Lung (tissue), 12 donors: Measurements from ENCODE around the gene RASGRP1. TPM values are rescaled to one million over a fixed set of nuclear protein-coding genes. Genes with fewer than 3 reads are reported as not detected.

ENCODE experiments used
- ATAC-seq: fragments of 200-7000 bp; cut with Tn5 transposase; one replicate; pipeline ENCODE4 v1.9.1; 2020; ENCODE audit warnings: moderate number of reproducible peaks; ENCODE audit not compliant: insufficient read depth, low FRiP score
- DNase-seq, 3 donors: peaks; one replicate each; pipeline ENCODE4 v3.0.0-alpha.2; 2013 to 2017
- H3K27ac ChIP-seq, 2 donors: one replicate each; pipeline ENCODE4 v1.5.1; 2013; ENCODE audit warnings: mild to moderate bottlenecking in 2 of 2, moderate library complexity in 2 of 2, control low read depth in 1 of 2, inconsistent platforms in 1 of 2, low read depth in 1 of 2, low read length in 1 of 2
- H3K27me3 ChIP-seq, 3 donors: one replicate each; pipeline ENCODE4 v1.5.1; 2013; ENCODE audit warnings: low read length in 2 of 3; ENCODE audit not compliant: control insufficient read depth in 3 of 3, insufficient read depth in 3 of 3
- H3K36me3 ChIP-seq, 4 donors: one replicate each; pipeline ENCODE4 v1.5.1; 2013; ENCODE audit warnings: low read length in 4 of 4, mild to moderate bottlenecking in 1 of 4, moderate library complexity in 1 of 4; ENCODE audit not compliant: control insufficient read depth in 4 of 4, insufficient read depth in 4 of 4
- H3K4me1 ChIP-seq, 5 donors: one replicate each; pipeline ENCODE4 v1.5.1; 2013; ENCODE audit warnings: low read length in 5 of 5, mild to moderate bottlenecking in 2 of 5, moderate library complexity in 1 of 5; ENCODE audit not compliant: control insufficient read depth in 5 of 5, insufficient read depth in 5 of 5
- H3K4me3 ChIP-seq: one replicate; pipeline ENCODE4 v1.5.1; 2013; ENCODE audit warnings: mild to moderate bottlenecking, control low read depth, moderate library complexity
- H3K9ac ChIP-seq, 2 donors: one replicate each; pipeline ENCODE4 v1.5.1; 2013; ENCODE audit warnings: low read length in 2 of 2, control low read depth in 1 of 2; ENCODE audit not compliant: insufficient read depth in 1 of 2
- H3K9me3 ChIP-seq, 4 donors: one replicate each; pipeline ENCODE4 v1.5.1; 2013; ENCODE audit warnings: low read length in 3 of 4, mild to moderate bottlenecking in 1 of 4, moderate library complexity in 1 of 4; ENCODE audit not compliant: control insufficient read depth in 4 of 4, insufficient read depth in 3 of 4
- WGBS, 2 donors: extraction: QIAGEN DNeasy Blood & Tissue Kit; methylation state at CpG; one replicate each; pipeline ENCODE4 v1.1.7; 2013; 5-methylcytosine and 5-hydroxymethylcytosine counted together
- polyA plus RNA-seq, 2 donors: library from polyadenylated mRNA; stranded (reverse); fragments of 200-250 nt; gene quantifications; one replicate each; pipeline ENCODE4 v1.2.1, GENCODE V29; 2013
- total RNA-seq, 2 donors: library from RNA; depleted of rRNA in 1 of 2; stranded (reverse); fragments of >200 nt in 1 of 2; gene quantifications; one replicate each; pipeline ENCODE4 v1.2.1, GENCODE V29; 2014 to 2021
- TF ChIP-seq, protein P1 (sequence below): IDR thresholded peaks from 2 replicates; pipeline ENCODE4 v1.5.1; 2012; ENCODE audit warnings: mild to moderate bottlenecking; ENCODE audit errors: control extremely low read depth, extremely low read depth
- donor health status: control.
- donor health status: control.
- donor health status: Bipolar disorder and iron deficiency.
- donor health status: healthy.
- donor health status: DM: yes; HTN: yes; CAD: no.

RASGRP1 gene
- total and polyA plus RNA-seq, 4 donors: 0.81 to 7.5 (median 2.5) TPM

DNA sequence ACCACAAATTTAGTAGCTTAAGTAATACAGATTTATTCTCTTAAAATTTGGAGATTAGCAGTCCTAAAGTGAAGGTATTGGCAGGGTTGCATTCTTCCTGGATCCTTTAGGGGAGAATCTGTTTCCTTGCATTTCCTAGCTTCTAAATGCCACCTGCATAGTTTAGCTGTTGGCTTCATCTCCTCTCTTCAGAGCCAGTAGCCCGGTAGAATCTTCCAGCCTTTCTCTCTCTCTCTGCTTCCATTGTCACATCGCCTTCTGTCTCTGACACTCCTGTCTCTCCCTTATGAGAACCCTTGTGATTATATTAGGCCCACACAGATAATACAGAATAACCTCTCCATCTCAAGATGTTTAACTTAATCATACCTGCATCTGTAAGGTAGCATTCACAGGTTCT lies 89.3 kb downstream of the RASGRP1 start:
- H3K27me3 ChIP-seq: no peaks in the 10 kb centered on the region
- TF ChIP-seq, protein P1, sequence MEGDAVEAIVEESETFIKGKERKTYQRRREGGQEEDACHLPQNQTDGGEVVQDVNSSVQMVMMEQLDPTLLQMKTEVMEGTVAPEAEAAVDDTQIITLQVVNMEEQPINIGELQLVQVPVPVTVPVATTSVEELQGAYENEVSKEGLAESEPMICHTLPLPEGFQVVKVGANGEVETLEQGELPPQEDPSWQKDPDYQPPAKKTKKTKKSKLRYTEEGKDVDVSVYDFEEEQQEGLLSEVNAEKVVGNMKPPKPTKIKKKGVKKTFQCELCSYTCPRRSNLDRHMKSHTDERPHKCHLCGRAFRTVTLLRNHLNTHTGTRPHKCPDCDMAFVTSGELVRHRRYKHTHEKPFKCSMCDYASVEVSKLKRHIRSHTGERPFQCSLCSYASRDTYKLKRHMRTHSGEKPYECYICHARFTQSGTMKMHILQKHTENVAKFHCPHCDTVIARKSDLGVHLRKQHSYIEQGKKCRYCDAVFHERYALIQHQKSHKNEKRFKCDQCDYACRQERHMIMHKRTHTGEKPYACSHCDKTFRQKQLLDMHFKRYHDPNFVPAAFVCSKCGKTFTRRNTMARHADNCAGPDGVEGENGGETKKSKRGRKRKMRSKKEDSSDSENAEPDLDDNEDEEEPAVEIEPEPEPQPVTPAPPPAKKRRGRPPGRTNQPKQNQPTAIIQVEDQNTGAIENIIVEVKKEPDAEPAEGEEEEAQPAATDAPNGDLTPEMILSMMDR: no peak
- peaks cover 4 to 26% (median 17%) of the 10 kb centered on the region in 4 donors for H3K36me3 ChIP-seq
- no peak overlapping the region for H3K4me3 ChIP-seq
- no peaks in the 10 kb centered on the region for H3K9me3 ChIP-seq
- no peak overlapping the region for H3K9ac ChIP-seq
- no peak overlapping the region for H3K27ac ChIP-seq
- H3K4me1 ChIP-seq: no peaks in the 10 kb centered on the region
- 96 to 100% methylated on average over 2 of the region's 2 CpGs for WGBS, 2 donors
- no peak for ATAC-seq
- no peak for DNase-seq

DNA sequence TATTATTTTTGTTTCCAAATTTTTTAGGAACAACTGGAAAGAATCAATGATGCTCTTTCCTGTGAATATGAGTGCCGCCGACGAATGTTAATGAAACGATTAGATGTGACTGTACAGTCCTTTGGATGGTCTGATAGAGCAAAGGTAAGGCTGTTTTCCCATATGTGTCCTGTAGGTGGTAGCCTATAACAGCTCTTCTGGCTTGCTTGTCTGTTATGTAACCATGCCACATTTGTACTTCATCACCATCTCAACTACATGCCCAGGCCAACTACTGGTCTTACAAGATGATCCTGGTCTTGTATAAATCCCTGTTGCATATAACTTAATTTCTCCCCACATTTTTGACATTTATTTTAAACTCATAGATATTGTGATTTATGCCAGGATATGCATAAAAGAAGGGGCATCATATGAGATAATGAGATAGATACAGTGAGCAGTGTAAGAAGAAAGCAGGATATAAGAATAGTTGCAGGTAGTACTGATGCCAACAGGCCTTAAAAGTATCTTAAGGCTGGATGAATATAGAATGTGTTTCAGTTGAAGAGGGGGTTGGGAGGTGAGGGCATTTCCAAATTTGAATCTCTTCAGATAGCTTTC lies 90.4 kb downstream of the RASGRP1 start:
- no peak overlapping the region for H3K4me3 ChIP-seq
- 74 to 81% methylated on average over 4 of the region's 4 CpGs for WGBS, 2 donors
- no peak overlapping the region for H3K9ac ChIP-seq
- no peaks in the 10 kb centered on the region for H3K9me3 ChIP-seq
- peak; percentile 15 to 80 (median 64) for DNase-seq
- H3K27me3 ChIP-seq: no peaks in the 10 kb centered on the region
- no peak overlapping the region for H3K27ac ChIP-seq
- ATAC-seq: peak; percentile 72
- TF ChIP-seq, protein P1: peak; percentile 54
- H3K36me3 ChIP-seq: peaks cover 4 to 29% (median 17%) of the 10 kb centered on the region in 4 donors
- H3K4me1 ChIP-seq: no peaks in the 10 kb centered on the region

DNA sequence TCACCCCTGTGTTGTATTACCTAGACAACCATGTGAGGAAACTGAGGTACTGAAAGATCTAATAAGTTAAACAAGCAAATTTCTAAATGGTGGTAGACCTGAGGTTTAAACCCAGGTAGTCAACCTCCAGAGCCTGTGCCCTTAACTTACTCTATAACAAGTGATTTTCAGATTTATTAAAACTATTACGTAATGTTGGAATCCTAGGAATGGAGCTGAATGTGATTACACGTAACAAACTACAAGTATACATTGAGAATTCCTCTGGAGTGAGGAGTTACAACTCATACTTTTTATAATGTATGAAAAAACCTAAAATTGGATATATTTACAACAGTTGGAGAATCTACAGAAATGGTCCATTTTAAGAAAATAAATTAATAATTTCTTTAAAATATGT lies 92.6 kb downstream of the RASGRP1 start:
- no peaks in the 10 kb centered on the region for H3K27me3 ChIP-seq
- H3K36me3 ChIP-seq: peaks cover 3 to 25% (median 15%) of the 10 kb centered on the region in 4 donors
- H3K27ac ChIP-seq: no peak overlapping the region
- DNase-seq: no peak
- no peaks in the 10 kb centered on the region for H3K9me3 ChIP-seq
- 84 to 95% methylated on average over 2 of the region's 2 CpGs for WGBS, 2 donors
- ATAC-seq: no peak
- no peaks in the 10 kb centered on the region for H3K4me1 ChIP-seq
- TF ChIP-seq, protein P1: no peak
- H3K4me3 ChIP-seq: no peak overlapping the region
- H3K9ac ChIP-seq: no peak overlapping the region

DNA sequence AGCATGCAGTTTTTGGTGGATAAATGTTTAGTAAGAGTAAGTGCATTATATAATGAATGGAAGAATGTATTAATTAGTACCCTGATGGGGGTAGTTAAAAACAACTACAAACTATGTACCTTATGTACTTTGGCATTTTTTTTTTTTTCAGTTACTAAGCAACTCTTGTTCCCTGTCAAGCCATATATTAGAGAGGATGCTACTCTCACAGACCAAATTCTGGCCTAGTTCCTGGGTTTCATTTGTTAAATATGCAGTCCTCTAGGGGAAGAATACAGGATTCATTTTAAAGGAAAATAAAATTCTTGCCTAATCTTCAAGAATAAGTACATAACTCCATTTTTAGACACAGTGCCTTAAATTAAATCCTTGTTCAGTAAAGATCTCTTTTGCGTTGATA lies 93.8 kb downstream of the RASGRP1 start:
- DNase-seq: no peak
- Histone ChIP-seq H3K4me1 (no peaks in the 10 kb centered on the region), H3K4me3 (no peak overlapping the region), H3K27ac (no peak overlapping the region), H3K36me3 (peaks cover 3 to 25% (median 12%) of the 10 kb centered on the region in 4 donors), H3K9ac (no peak overlapping the region), H3K27me3 (no peaks in the 10 kb centered on the region), H3K9me3 (no peaks in the 10 kb centered on the region)
- no peak for ATAC-seq
- WGBS, 2 donors: 84 to 92% methylated on average over 1 of the region's 1 CpG
- TF ChIP-seq, protein P1: no peak
